Smooth muscle cell (in vitro differentiated cells): ENCODE measurements around the gene ABHD1. TPM values are rescaled to one million over a fixed set of nuclear protein-coding genes. Genes with fewer than 3 reads are reported as not detected.

Experiments used
- DNase-seq: peaks from one replicate; lab custom pipeline; 2025; ENCODE audit not compliant: unreplicated experiment; lab: John Stamatoyannopoulos, UW
- H2AFZ ChIP-seq: fragments of 200-600 bp; sonication (generic); 2 replicates; pipeline ENCODE4 v1.6.0; 2016; ENCODE audit warnings: antibody characterized with exemption, low read depth, mild to moderate bottlenecking
- H3F3A ChIP-seq: fragments of 200-600 bp; sonication (generic); 2 replicates; pipeline ENCODE4 v1.6.0; 2017; ENCODE audit warnings: antibody characterized with exemption, low read depth
- H3K27ac ChIP-seq: fragments of 200-600 bp; sonication (generic); 2 replicates; pipeline ENCODE4 v1.5.1; 2016; ENCODE audit warnings: low read depth, mild to moderate bottlenecking
- H3K27me3 ChIP-seq: fragments of 200-600 bp; sonication (generic); 2 replicates; pipeline ENCODE4 v1.6.1; 2016; ENCODE audit warnings: low read depth, mild to moderate bottlenecking
- H3K36me3 ChIP-seq: fragments of 200-600 bp; sonication (generic); 2 replicates; pipeline ENCODE4 v1.5.1; 2016; ENCODE audit warnings: low read depth
- H3K4me1 ChIP-seq: fragments of 200-600 bp; sonication (generic); 2 replicates; pipeline ENCODE4 v1.5.1; 2016; ENCODE audit warnings: low read depth
- H3K4me2 ChIP-seq: fragments of 200-600 bp; sonication (generic); 2 replicates; pipeline ENCODE4 v1.6.0; 2016; ENCODE audit warnings: mild to moderate bottlenecking
- H3K4me3 ChIP-seq: fragments of 200-600 bp; sonication (generic); 2 replicates; pipeline ENCODE4 v1.5.1; 2016; ENCODE audit warnings: mild to moderate bottlenecking
- H3K79me2 ChIP-seq: fragments of 200-600 bp; sonication (generic); 2 replicates; pipeline ENCODE4 v1.6.0; 2016; ENCODE audit warnings: low read depth, mild to moderate bottlenecking
- H3K9ac ChIP-seq: fragments of 200-600 bp; sonication (generic); 2 replicates; pipeline ENCODE4 v1.6.0; 2016; ENCODE audit warnings: low read depth
- H3K9me3 ChIP-seq: fragments of 200-600 bp; sonication (generic); replicated peaks from 2 replicates; pipeline ENCODE4 v1.5.1; 2016; ENCODE audit warnings: low read depth
- H4K20me1 ChIP-seq: fragments of 200-600 bp; sonication (generic); 2 replicates; pipeline ENCODE4 v1.6.0; 2016; ENCODE audit warnings: low read depth
- WGBS: methylation state at CpG from one replicate; pipeline ENCODE4 v1.1.7; 2016; ENCODE audit warnings: low lambda C conversion rate; 5-methylcytosine and 5-hydroxymethylcytosine counted together
- polyA plus RNA-seq: library from polyadenylated mRNA; unstranded; fragments of >200 nt; fragmentation: Nextera tagmentation; extraction: Ambion mirVana; gene quantifications from 2 replicates; pipeline ENCODE4 v1.2.1, GENCODE V29; 2016
- total RNA-seq: library from RNA; depleted of rRNA; stranded (reverse); fragments of >200 nt; gene quantifications from 2 replicates; pipeline ENCODE4 v1.2.3, GENCODE V29; 2014
- TF ChIP-seq, protein P1 (sequence below): fragments of 200-600 bp; sonication (generic); IDR thresholded peaks from 2 replicates; pipeline ENCODE4 v1.5.1; 2017; ENCODE audit warnings: borderline replicate concordance, mild to moderate bottlenecking, antibody characterized with exemption; ENCODE audit not compliant: insufficient read depth, poor library complexity, severe bottlenecking

Gene ABHD1
- total and polyA plus RNA-seq, 2 experiments from 2014 or later: not detected

GRCh38 chr2:27095745-27096651, 27.6 kb upstream of the ABHD1 start:
- no peaks in the 10 kb centered on the region for H3K9me3 ChIP-seq
- H3K9ac ChIP-seq: no peak overlapping the region
- H3K27ac ChIP-seq: no peak overlapping the region
- no peak for DNase-seq
- TF ChIP-seq, protein P1, sequence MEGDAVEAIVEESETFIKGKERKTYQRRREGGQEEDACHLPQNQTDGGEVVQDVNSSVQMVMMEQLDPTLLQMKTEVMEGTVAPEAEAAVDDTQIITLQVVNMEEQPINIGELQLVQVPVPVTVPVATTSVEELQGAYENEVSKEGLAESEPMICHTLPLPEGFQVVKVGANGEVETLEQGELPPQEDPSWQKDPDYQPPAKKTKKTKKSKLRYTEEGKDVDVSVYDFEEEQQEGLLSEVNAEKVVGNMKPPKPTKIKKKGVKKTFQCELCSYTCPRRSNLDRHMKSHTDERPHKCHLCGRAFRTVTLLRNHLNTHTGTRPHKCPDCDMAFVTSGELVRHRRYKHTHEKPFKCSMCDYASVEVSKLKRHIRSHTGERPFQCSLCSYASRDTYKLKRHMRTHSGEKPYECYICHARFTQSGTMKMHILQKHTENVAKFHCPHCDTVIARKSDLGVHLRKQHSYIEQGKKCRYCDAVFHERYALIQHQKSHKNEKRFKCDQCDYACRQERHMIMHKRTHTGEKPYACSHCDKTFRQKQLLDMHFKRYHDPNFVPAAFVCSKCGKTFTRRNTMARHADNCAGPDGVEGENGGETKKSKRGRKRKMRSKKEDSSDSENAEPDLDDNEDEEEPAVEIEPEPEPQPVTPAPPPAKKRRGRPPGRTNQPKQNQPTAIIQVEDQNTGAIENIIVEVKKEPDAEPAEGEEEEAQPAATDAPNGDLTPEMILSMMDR: no peak
- no peaks in the 10 kb centered on the region for H3F3A ChIP-seq
- peak overlapping the region; percentile 93 for H2AFZ ChIP-seq
- peak overlapping the region; percentile 90 for H3K4me2 ChIP-seq
- no peaks in the 10 kb centered on the region for H3K79me2 ChIP-seq
- H4K20me1 ChIP-seq: no peaks in the 10 kb centered on the region
- H3K4me1 ChIP-seq: no peaks in the 10 kb centered on the region
- H3K36me3 ChIP-seq: no peaks in the 10 kb centered on the region
- 38% methylated on average over 18 of the region's 18 CpGs for WGBS
- peak overlapping the region; percentile 44 for H3K4me3 ChIP-seq
- no peaks in the 10 kb centered on the region for H3K27me3 ChIP-seq

DNA sequence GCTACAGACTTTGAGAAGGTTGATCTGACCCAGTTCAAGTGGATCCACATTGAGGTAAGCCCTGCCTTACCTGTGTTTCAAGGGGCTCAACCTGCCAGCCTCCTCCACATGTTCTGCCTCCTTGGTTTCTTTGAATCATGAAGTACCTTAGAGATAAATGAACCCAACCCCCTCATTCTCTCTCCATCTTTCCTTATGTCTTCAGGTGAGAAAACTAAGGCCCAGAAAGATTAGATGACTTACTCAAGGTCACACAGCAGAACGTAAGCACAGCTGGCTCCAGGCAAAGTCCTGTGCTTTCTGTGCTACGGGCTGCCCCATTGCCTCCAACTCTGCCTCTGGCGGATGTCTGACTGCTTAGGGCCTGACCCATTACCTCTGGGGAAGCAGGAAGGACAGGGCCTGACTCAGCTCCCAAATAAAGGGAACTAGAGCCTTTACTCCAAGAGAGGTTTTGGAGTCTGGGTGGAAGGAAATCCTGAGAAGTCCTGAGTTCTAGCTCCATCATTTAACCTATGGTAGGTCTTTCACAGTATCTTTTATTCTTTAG, 26.8 kb upstream of the ABHD1 start:
- Histone ChIP-seq H2AFZ (no peak overlapping the region), H3K9me3 (no peaks in the 10 kb centered on the region), H3K4me3 (no peak overlapping the region), H3K79me2 (no peaks in the 10 kb centered on the region), H3K27ac (no peak overlapping the region), H4K20me1 (no peaks in the 10 kb centered on the region), H3K4me1 (no peaks in the 10 kb centered on the region), H3K9ac (no peak overlapping the region), H3K36me3 (no peaks in the 10 kb centered on the region), H3K4me2 (no peak overlapping the region), H3K27me3 (peaks cover 4% of the 10 kb centered on the region), H3F3A (no peaks in the 10 kb centered on the region)
- WGBS: 80% methylated on average over 3 of the region's 3 CpGs
- no peak for DNase-seq
- TF ChIP-seq, protein P1: no peak

DNA sequence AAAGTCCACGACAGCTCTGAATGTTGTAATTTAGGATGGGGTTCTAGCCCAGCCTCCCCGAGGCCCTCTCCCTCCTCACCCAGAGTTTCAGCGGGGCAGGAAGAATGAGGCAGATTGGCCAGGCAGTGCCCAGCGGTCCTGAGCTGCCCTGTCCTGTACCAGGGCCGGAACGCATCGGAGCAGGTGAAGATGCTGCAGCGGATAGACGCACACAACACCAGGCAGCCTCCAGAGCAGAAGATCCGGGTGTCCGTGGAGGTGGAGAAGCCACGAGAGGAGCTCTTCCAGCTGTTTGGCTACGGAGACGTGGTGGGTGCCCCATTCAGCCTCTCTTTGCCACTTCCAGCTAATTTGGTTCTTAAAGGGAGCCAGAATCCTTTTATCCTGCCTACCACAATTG, 26.3 kb upstream of the ABHD1 start:
- H3K36me3 ChIP-seq: no peaks in the 10 kb centered on the region
- H3K9ac ChIP-seq: no peak overlapping the region
- no peaks in the 10 kb centered on the region for H3F3A ChIP-seq
- H3K27ac ChIP-seq: no peak overlapping the region
- H4K20me1 ChIP-seq: no peaks in the 10 kb centered on the region
- H3K79me2 ChIP-seq: no peaks in the 10 kb centered on the region
- no peak overlapping the region for H3K4me2 ChIP-seq
- no peak overlapping the region for H3K4me3 ChIP-seq
- no peak overlapping the region for H2AFZ ChIP-seq
- peaks cover 7% of the 10 kb centered on the region for H3K27me3 ChIP-seq
- no peaks in the 10 kb centered on the region for H3K4me1 ChIP-seq
- H3K9me3 ChIP-seq: no peaks in the 10 kb centered on the region
- no peak for DNase-seq
- WGBS: 88% methylated on average over 14 of the region's 14 CpGs
- TF ChIP-seq, protein P1: no peak
